Choroid plexus epithelial cell (primary cell): ENCODE measurements around the gene FAM120A.

Experiments used
- DNase-seq: peaks from one replicate; pipeline ENCODE4 v3.0.0-alpha.2; 2010; ENCODE audit warnings: low read depth
- H3K4me3 ChIP-seq: 2 replicates; pipeline ENCODE4 v1.5.1; 2011; ENCODE audit warnings: low read depth, mild to moderate bottlenecking, control low read depth, low read length, moderate library complexity
- CTCF ChIP-seq: conservative IDR thresholded peaks from 2 replicates; pipeline ENCODE4 v1.5.1; 2011; ENCODE audit warnings: low read depth, mild to moderate bottlenecking, control low read depth, inconsistent platforms, low read length, moderate library complexity

The FAM120A gene

GRCh38 chr9:93613791-93614190 is 162.3 kb downstream of the FAM120A start:
- TF ChIP-seq CTCF = no peak
- no peak overlapping the region for H3K4me3 ChIP-seq
- no peak for DNase-seq

GRCh38 chr9:93614830-93615468 is 163.5 kb downstream of the FAM120A start:
- DNase-seq = no peak
- H3K4me3 ChIP-seq = no peak overlapping the region
- TF ChIP-seq CTCF = no peak
